Endothelial cell of umbilical vein (primary cell): ENCODE measurements around the gene ANKRD35. TPM values are rescaled to one million over a fixed set of nuclear protein-coding genes. Genes with fewer than 3 reads are reported as not detected.

ENCODE experiments used
- BruUV-seq: library from RNA; stranded (reverse); fragments of 400-500 nt; replicated peaks from 2 replicates; lab custom pipeline; 2021; lab: Mats Ljungman, UMichigan
- CTCF ChIA-PET: fragments of 300-600, 350-600 bp; sonication (Branson Sonifier 250); formaldehyde crosslinking; loops from one replicate; lab custom pipeline; 2021; ENCODE audit warnings: antibody characterized with exemption, inconsistent platforms; lab: Charles Lee
- POLR2A ChIA-PET: fragments of 300-600, 350-600 bp; sonication (Branson Sonifier 250); formaldehyde crosslinking; loops from one replicate; lab custom pipeline; 2021; ENCODE audit warnings: antibody characterized with exemption, inconsistent platforms; lab: Charles Lee
- DNase-seq: peaks from one replicate; pipeline ENCODE4 v3.0.0-alpha.2; 2011; ENCODE audit warnings: low read depth, low spot score
- FAIRE-seq: peaks from 2 replicates; lab custom pipeline; 2011; peaks lifted over from hg19 to GRCh38; lab: Jason Lieb, UNC
- H2AFZ ChIP-seq: 2 replicates; pipeline ENCODE4 v1.6.0; 2012; ENCODE audit warnings: low read depth, low read length, control low read depth, inconsistent platforms
- H3K27ac ChIP-seq: 2 replicates; pipeline ENCODE4 v1.5.1; 2011; ENCODE audit warnings: low read depth, mild to moderate bottlenecking, control low read depth, low read length, moderate library complexity; ENCODE audit not compliant: insufficient read depth
- H3K27me3 ChIP-seq, 2 experiments: 2 replicates each; pipeline versions ENCODE4 v1.6.0 to v1.6.1; 2011; ENCODE audit warnings: low read length in 2 of 2, mixed read lengths in 1 of 2; ENCODE audit not compliant: control insufficient read depth in 2 of 2, insufficient read depth in 2 of 2
- H3K36me3 ChIP-seq, 2 experiments: 2 replicates in 1 of 2; 3 replicates in 1 of 2; pipeline ENCODE4 v1.5.1; 2011; ENCODE audit warnings: low read length in 2 of 2, mild to moderate bottlenecking in 1 of 2, moderate library complexity in 1 of 2; ENCODE audit not compliant: control insufficient read depth in 2 of 2, insufficient read depth in 2 of 2; ENCODE audit errors: extremely low read depth in 1 of 2
- H3K4me1 ChIP-seq: 3 replicates; pipeline ENCODE4 v1.5.1; 2011; ENCODE audit warnings: mild to moderate bottlenecking, low read length; ENCODE audit not compliant: control insufficient read depth, insufficient read depth; ENCODE audit errors: extremely low read depth
- H3K4me2 ChIP-seq: 2 replicates; pipeline ENCODE4 v1.6.1; 2011; ENCODE audit warnings: low read length, control low read depth, mixed read lengths; ENCODE audit not compliant: insufficient read depth
- H3K4me3 ChIP-seq, 3 experiments: fragments of 200-600 bp in 1 of 3; sonication (generic), shearing (Covaris generic) in 1 of 3; replicated peaks in 1 of 3; 2 replicates each; pipeline ENCODE4 v1.5.1; 2011 to 2016; ENCODE audit warnings: control low read depth in 3 of 3, low read length in 3 of 3, mild to moderate bottlenecking in 2 of 3, inconsistent platforms in 1 of 3, low read depth in 1 of 3, moderate library complexity in 1 of 3; ENCODE audit not compliant: insufficient read depth in 1 of 3
- H3K79me2 ChIP-seq: 2 replicates; pipeline ENCODE4 v1.6.0; 2012; ENCODE audit warnings: low read length, inconsistent platforms; ENCODE audit not compliant: control insufficient read depth, insufficient read depth
- H3K9ac ChIP-seq: replicated peaks from 2 replicates; pipeline ENCODE3; 2011; ENCODE audit warnings: low read length, control low read depth; ENCODE audit not compliant: insufficient read depth; ENCODE audit errors: extremely low read depth
- H3K9me1 ChIP-seq: replicated peaks from 3 replicates; pipeline ENCODE4 v1.6.0; 2011; ENCODE audit warnings: mild to moderate bottlenecking, low read length; ENCODE audit not compliant: control insufficient read depth, insufficient read depth; ENCODE audit errors: extremely low read depth
- H3K9me3 ChIP-seq: replicated peaks from 2 replicates; pipeline ENCODE4 v1.5.1; 2012; ENCODE audit warnings: low read length, inconsistent platforms; ENCODE audit not compliant: control insufficient read depth, insufficient read depth
- H4K20me1 ChIP-seq: replicated peaks from 2 replicates; pipeline ENCODE3; 2011; ENCODE audit warnings: mild to moderate bottlenecking, low read length; ENCODE audit not compliant: control insufficient read depth, insufficient read depth; ENCODE audit errors: extremely low read depth
- CTCF ChIP-seq, 2 donors: IDR thresholded peaks; 1 replicate in 1 of 2; 2 replicates in 1 of 2; pipeline ENCODE4 v1.5.1; 2011; ENCODE audit warnings: low read length in 2 of 2, mild to moderate bottlenecking in 2 of 2, moderate library complexity in 2 of 2, control low read depth in 1 of 2, inconsistent platforms in 1 of 2, low read depth in 1 of 2; ENCODE audit not compliant: insufficient read depth in 1 of 2; ENCODE audit errors: extremely low read depth in 1 of 2
- EZH2 ChIP-seq: IDR thresholded peaks from 2 replicates; pipeline ENCODE4 v1.6.1; 2012; ENCODE audit warnings: borderline replicate concordance, low read depth, mild to moderate bottlenecking, moderate library complexity, low read length, inconsistent platforms; ENCODE audit not compliant: severe bottlenecking
- FOS ChIP-seq: IDR thresholded peaks from 2 replicates; pipeline ENCODE4 v1.6.1; 2011; ENCODE audit warnings: mild to moderate bottlenecking, low read length, moderate library complexity, borderline replicate concordance; ENCODE audit not compliant: insufficient read depth
- GATA2 ChIP-seq: IDR thresholded peaks from 2 replicates; pipeline ENCODE4 v1.7.0; 2011; ENCODE audit warnings: low read depth, mild to moderate bottlenecking, moderate library complexity, mixed read lengths, low read length; ENCODE audit not compliant: insufficient read length, insufficient read depth
- JUN ChIP-seq: IDR thresholded peaks from 2 replicates; pipeline ENCODE4 v1.6.1; 2011; ENCODE audit warnings: borderline replicate concordance, low read depth; ENCODE audit not compliant: insufficient read length, insufficient read depth
- MAX ChIP-seq: IDR thresholded peaks from 2 replicates; pipeline ENCODE4 v1.6.1; 2011; ENCODE audit not compliant: insufficient read depth, insufficient read length
- MYC ChIP-seq: IDR thresholded peaks from one replicate; pipeline ENCODE4 v1.6.1; 2011; ENCODE audit warnings: mild to moderate bottlenecking, low read depth, low read length
- POLR2A ChIP-seq: IDR thresholded peaks from 2 replicates; pipeline ENCODE4 v1.6.1; 2012; ENCODE audit warnings: low read depth, mild to moderate bottlenecking, control low read depth, low read length
- POLR2AphosphoS5 ChIP-seq: IDR thresholded peaks from 2 replicates; pipeline ENCODE4 v1.6.1; 2012; ENCODE audit warnings: low read depth, mild to moderate bottlenecking, control low read depth, low read length, moderate library complexity; ENCODE audit not compliant: insufficient read depth
- dilution Hi-C: fragments of 300-500 bp; cut with MboI; formaldehyde crosslinking; loops from one replicate; pipeline ENCODE4 v1.15.0; 2019; ENCODE audit warnings: low sequenced_read_pairs; ENCODE audit not compliant: extremely low pct_ligation_motif_present
- intact Hi-C: fragments of 100-400 bp; cut with micrococcal nuclease; formaldehyde crosslinking; loops from one replicate; pipeline ENCODE4 v1.10.0; 2022
- polyA plus RNA-seq, 4 experiments: library from polyadenylated mRNA; depleted of rRNA in 3 of 4; stranded (reverse) in 3 of 4; unstranded in 1 of 4; fragments of >200 nt; gene quantifications; 2 replicates each; pipeline versions ENCODE4 v1.2.1 to v1.2.3, GENCODE V29; 2011 to 2012; ENCODE audit warnings: missing spikeins in 1 of 4
- total RNA-seq: library from RNA; stranded (reverse); gene quantifications from 2 replicates; pipeline ENCODE4 v1.2.3, GENCODE V29; 2021

ANKRD35 gene
- total and polyA plus RNA-seq, 2 donors (not counting 3 experiments of a cell fraction or from before 2014, with no cell fraction given) = 0.15 to 0.20 TPM

GRCh38 chr1:145926686-145927062, 41.0 kb upstream of the ANKRD35 start:
- peak overlapping the region; percentile 80 to 89 (median 80) for H3K4me3 ChIP-seq
- no peaks in the 10 kb centered on the region for H3K9me1 ChIP-seq
- intact Hi-C loops = loop anchor here (1.0 to 5.0 kb wide), 3 partner anchors 31 to 38 kb away; partner anchors contain the start of genes ANKRD34A and POLR3GL
- H3K4me1 ChIP-seq = peaks cover 8% of the 10 kb centered on the region
- peak overlapping the region; percentile 94 for H3K27ac ChIP-seq
- ChIA-PET POLR2A (interaction anchor here (1.0 to 1.7 kb wide), 9 partner anchors 8 to 102 kb away, joined by 3 to 11 read pairs (median 3); partner anchors contain the start of genes ANKRD34A, LIX1L, PEX11B and PIAS3), CTCF (interaction anchor here (1.1 to 2.2 kb wide), 14 partner anchors 8 to 81 kb away, joined by 3 to 23 read pairs (median 6); partner anchors contain the start of genes ANKRD34A, LIX1L, NUDT17 and PEX11B)
- H3K9ac ChIP-seq = peak overlapping the region; percentile 99
- BruUV-seq = no TSS peak
- dilution Hi-C loops = no loop called here
- H3K79me2 ChIP-seq = peaks cover 13% of the 10 kb centered on the region
- FAIRE-seq (no peak), DNase-seq (peak; percentile 7)
- peaks cover 3 to 6% of the 10 kb centered on the region in 2 experiments for H3K36me3 ChIP-seq
- peak overlapping the region; percentile 95 for H3K4me2 ChIP-seq
- H3K9me3 ChIP-seq = no peaks in the 10 kb centered on the region
- TF ChIP-seq MAX (no peak), JUN (no peak), GATA2 (no peak), POLR2A (no peak), CTCF (IDR thresholded peaks at IDR 0.05; ENCODE audit: extremely low read depth in 1 of 2, insufficient read depth in 1 of 2, low read depth in 1 of 2, low read length in 2 of 2) (no peak), FOS (no peak), EZH2 (no peak), POLR2AphosphoS5 (no peak), MYC (no peak)
- no peaks in the 10 kb centered on the region for H4K20me1 ChIP-seq
- H2AFZ ChIP-seq = peak overlapping the region; percentile 60
- H3K27me3 ChIP-seq = no peaks in the 10 kb centered on the region
